K562 (cell line): Measurements from ENCODE around the gene ZYG11A.

Experiments
- POLR2A ChIP-seq: fragments of 450-650 bp; conservative IDR thresholded peaks from 2 replicates; pipeline ENCODE4 v1.6.1; 2016
- POU5F1 ChIP-seq: fragments of 150-350 bp; IDR thresholded peaks from 2 replicates; pipeline ENCODE4 v1.6.1; 2014; ENCODE audit warnings: borderline replicate concordance, low read length, low read depth, mild to moderate bottlenecking; ENCODE audit not compliant: partially characterized antibody
- SIX5 ChIP-seq, 2 experiments: IDR thresholded peaks; 2 replicates each; pipeline ENCODE4 v1.6.1; 2011; ENCODE audit warnings: low read length in 2 of 2, borderline replicate concordance in 1 of 2, low read depth in 1 of 2, mild to moderate bottlenecking in 1 of 2, moderate library complexity in 1 of 2; ENCODE audit not compliant: insufficient read depth in 1 of 2
- TAF1 ChIP-seq: IDR thresholded peaks from 2 replicates; pipeline ENCODE4 v1.6.1; 2011; ENCODE audit warnings: mild to moderate bottlenecking, low read length, moderate library complexity; ENCODE audit not compliant: insufficient read depth, control insufficient read depth, severe bottlenecking; ENCODE audit errors: extremely low read depth
- ZFP36 ChIP-seq: fragments of 150-350 bp; IDR thresholded peaks from 2 replicates; pipeline ENCODE4 v1.6.1; 2018; ENCODE audit warnings: low read length, low read depth; ENCODE audit not compliant: partially characterized antibody
- TF ChIP-seq, protein P1 (sequence below): fragments of 250-450 bp; sonication (Bioruptor Pico); IDR thresholded peaks from 2 replicates; pipeline ENCODE4 v1.8.0; 2022; ENCODE audit warnings: moderate library complexity, mild to moderate bottlenecking, inconsistent platforms
- TF ChIP-seq, protein P2 (sequence below): fragments of 250-450 bp; sonication (Bioruptor Pico); IDR thresholded peaks from 2 replicates; pipeline ENCODE4 v1.5.0; 2020; ENCODE audit warnings: mild to moderate bottlenecking, borderline replicate concordance
- TF ChIP-seq, protein P3 (sequence below), 3 experiments: IDR thresholded peaks in 2 of 3; conservative IDR thresholded peaks in 1 of 3; 2 replicates each; pipeline ENCODE4 v1.5.1; 2011 to 2012; ENCODE audit warnings: low read length in 3 of 3, mild to moderate bottlenecking in 3 of 3, control low read depth in 2 of 3, improper control_type of control experiment in 1 of 3, inconsistent platforms in 1 of 3, low read depth in 1 of 3, mixed read lengths in 1 of 3, moderate library complexity in 1 of 3; ENCODE audit not compliant: insufficient read depth in 2 of 3

DNA sequence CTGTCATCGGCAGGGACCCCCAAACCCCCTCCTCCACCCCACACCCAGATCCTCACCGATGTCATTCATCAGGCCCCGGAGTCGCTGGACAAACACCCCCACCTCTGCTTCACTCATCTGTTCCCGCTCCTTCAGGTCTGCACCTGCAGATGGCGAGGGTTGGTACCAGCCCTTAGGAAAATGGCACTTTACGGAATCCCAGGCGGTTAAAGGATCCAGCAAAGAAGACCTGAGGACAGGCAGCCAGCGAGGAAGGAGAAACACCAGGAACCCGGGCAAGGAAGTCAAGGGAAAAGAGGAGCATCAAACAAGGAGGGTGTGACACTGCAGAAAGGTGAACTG, 65.2 kb downstream of the ZYG11A start:
- TF ChIP-seq, protein P1, sequence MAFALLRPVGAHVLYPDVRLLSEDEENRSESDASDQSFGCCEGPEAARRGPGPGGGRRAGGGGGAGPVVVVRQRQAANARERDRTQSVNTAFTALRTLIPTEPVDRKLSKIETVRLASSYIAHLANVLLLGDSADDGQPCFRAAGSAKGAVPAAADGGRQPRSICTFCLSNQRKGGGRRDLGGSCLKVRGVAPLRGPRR (CRISPR knock-in tag): no peak
- TF ChIP-seq, protein P2, sequence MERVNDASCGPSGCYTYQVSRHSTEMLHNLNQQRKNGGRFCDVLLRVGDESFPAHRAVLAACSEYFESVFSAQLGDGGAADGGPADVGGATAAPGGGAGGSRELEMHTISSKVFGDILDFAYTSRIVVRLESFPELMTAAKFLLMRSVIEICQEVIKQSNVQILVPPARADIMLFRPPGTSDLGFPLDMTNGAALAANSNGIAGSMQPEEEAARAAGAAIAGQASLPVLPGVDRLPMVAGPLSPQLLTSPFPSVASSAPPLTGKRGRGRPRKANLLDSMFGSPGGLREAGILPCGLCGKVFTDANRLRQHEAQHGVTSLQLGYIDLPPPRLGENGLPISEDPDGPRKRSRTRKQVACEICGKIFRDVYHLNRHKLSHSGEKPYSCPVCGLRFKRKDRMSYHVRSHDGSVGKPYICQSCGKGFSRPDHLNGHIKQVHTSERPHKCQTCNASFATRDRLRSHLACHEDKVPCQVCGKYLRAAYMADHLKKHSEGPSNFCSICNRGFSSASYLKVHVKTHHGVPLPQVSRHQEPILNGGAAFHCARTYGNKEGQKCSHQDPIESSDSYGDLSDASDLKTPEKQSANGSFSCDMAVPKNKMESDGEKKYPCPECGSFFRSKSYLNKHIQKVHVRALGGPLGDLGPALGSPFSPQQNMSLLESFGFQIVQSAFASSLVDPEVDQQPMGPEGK (CRISPR knock-in tag): no peak
- TF ChIP-seq POLR2A (no peak), TAF1 (no peak), SIX5 (IDR thresholded peaks at IDR 0.05; ENCODE audit: borderline replicate concordance in 1 of 2, insufficient read depth in 1 of 2, low read depth in 1 of 2, low read length in 2 of 2) (no peak), ZFP36 (no peak), POU5F1 (no peak)
- TF ChIP-seq, protein P3, sequence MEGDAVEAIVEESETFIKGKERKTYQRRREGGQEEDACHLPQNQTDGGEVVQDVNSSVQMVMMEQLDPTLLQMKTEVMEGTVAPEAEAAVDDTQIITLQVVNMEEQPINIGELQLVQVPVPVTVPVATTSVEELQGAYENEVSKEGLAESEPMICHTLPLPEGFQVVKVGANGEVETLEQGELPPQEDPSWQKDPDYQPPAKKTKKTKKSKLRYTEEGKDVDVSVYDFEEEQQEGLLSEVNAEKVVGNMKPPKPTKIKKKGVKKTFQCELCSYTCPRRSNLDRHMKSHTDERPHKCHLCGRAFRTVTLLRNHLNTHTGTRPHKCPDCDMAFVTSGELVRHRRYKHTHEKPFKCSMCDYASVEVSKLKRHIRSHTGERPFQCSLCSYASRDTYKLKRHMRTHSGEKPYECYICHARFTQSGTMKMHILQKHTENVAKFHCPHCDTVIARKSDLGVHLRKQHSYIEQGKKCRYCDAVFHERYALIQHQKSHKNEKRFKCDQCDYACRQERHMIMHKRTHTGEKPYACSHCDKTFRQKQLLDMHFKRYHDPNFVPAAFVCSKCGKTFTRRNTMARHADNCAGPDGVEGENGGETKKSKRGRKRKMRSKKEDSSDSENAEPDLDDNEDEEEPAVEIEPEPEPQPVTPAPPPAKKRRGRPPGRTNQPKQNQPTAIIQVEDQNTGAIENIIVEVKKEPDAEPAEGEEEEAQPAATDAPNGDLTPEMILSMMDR (IDR thresholded peaks at IDR 0.05 in 2 of 3, conservative IDR thresholded peaks at IDR 0.05 in 1 of 3; ENCODE audit: insufficient read depth in 2 of 3, low read depth in 1 of 3, low read length in 3 of 3): no peak
